GM10266 (cell line): Measurements from ENCODE around the gene POLR2E.

Experiments
- DNase-seq: peaks from one replicate; pipeline ENCODE4 v3.0.0; 2012; ENCODE audit errors: extremely low spot score
- TF ChIP-seq, protein P1 (sequence below): IDR thresholded peaks from 2 replicates; pipeline ENCODE4 v1.5.1; 2012; ENCODE audit warnings: mild to moderate bottlenecking, low read depth; ENCODE audit not compliant: control insufficient read depth, insufficient read depth; ENCODE audit errors: missing control alignments

Gene POLR2E

DNA sequence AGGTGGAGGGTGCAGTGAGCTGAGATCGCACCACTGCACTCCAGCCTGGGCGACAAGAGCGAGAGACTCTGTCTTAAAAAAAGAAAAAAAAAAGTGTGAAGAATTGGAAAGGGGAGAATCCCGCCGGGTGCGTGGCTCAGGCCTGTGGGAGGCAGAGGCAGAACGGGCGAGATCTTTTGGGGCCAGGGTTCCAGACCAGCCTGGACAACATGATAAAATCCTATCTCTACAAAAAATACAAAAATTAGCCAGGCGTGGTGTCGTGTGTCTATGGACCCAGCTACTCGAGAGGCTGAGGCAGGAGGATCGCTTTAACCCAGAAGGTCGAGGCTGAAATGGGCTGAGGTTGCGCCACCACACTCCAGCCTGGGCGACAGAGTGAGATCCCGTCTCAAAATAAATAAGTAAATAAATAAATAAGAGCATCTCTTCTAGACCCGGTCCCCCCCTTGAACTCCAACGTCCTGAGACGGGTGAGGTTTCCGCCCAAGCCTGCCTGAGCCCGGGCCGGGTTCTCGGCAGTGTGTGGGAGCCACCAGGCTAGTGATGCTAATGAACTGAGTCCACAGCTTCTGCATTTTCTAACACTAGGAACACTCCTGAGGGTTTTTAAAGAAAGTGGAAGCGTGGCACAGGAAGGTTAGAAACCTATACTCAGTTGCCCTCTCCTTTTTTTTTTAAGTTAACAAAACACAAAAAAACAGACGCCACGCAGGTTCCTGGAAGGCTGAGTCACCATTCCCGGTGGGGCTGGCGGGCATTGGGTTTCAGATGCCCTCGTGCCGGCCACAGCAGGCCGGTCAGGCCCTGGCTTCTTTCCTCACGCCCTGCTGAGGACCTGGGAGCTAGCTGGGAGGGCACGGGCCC, 30.7 kb upstream of the POLR2E start:
- no peak for DNase-seq
- TF ChIP-seq, protein P1, sequence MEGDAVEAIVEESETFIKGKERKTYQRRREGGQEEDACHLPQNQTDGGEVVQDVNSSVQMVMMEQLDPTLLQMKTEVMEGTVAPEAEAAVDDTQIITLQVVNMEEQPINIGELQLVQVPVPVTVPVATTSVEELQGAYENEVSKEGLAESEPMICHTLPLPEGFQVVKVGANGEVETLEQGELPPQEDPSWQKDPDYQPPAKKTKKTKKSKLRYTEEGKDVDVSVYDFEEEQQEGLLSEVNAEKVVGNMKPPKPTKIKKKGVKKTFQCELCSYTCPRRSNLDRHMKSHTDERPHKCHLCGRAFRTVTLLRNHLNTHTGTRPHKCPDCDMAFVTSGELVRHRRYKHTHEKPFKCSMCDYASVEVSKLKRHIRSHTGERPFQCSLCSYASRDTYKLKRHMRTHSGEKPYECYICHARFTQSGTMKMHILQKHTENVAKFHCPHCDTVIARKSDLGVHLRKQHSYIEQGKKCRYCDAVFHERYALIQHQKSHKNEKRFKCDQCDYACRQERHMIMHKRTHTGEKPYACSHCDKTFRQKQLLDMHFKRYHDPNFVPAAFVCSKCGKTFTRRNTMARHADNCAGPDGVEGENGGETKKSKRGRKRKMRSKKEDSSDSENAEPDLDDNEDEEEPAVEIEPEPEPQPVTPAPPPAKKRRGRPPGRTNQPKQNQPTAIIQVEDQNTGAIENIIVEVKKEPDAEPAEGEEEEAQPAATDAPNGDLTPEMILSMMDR: no peak

DNA sequence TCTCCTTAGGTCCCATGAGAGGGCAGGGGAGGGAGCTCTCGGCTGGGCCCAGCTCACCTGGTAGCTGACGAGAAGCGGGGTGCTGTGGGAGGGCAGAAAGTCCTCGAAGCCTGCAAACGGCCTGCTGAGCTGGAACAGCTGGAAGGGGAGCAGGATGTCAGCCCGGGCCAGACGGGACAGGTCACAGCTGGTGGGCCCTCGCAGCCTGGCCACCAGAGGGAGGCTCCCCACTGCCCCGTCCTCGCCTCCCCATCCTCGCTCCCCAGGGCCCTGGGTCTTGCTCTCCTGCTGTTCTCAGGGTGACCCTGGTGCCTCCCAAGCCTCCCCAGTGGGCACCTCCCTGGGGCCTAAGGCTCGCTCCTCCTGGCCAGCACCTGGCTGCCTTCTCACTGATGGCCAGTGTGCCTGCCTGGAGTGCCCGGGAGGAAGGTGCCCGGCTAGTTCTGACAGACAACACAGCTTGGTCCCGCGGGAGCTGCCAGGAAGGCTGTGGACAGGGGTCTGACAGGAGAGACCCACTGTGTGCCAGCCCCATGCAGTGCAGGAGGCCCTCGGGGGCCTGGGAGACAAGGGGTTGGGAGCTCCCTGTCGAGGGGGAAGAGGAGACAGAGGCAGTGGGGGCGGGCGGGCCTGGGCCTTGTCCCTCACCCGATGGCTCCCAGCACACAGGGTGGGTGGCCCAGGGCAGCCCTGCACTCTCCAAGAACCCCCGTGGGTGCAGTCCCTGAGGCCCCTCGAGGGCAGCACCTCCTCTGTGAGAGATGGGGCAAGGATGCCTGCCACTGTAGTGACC, 28.9 kb upstream of the POLR2E start:
- TF ChIP-seq, protein P1: no peak
- DNase-seq: no peak

DNA sequence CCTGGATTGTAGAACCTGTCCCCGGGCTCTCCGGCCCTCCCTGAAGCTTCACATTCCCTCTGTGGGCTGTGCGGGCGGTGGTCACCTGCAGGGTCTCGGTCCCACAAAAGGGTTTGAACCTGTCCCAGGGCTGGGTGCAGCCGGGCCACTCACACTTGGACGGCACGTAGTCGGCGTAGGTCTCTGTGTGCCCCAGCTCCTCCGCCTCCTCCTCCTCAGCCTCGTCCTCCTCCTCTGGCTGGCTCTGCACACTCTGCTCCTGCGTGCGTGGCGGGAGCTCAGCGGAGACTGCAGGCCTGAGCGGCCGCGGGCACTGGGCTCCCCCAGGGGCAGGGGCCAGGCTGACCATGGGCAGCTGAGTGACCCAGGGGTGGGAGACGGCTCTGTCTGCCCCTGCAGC, 28.2 kb upstream of the POLR2E start:
- no peak for DNase-seq
- TF ChIP-seq, protein P1: no peak

DNA sequence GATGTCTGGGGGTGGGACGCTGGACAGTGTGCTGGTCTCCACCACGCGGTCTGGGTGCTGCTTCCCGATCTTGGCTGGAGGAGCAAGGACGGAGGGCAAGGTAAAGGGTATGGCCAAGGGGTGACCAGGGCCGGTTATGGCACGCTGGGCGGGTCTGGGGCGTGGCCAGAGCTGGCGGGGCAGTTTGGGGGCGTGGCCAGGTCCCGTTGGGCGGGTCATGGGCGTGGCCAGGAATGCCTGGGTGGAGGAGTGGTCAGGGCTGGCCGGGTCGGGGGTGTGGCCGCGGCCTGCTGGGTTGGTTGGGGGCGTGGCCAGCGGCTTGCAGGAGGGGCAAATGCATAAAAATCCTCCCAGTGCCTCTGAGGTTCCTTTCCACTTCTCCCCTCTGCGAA, 27.8 kb upstream of the POLR2E start:
- TF ChIP-seq, protein P1: no peak
- DNase-seq: peak; percentile 94

DNA sequence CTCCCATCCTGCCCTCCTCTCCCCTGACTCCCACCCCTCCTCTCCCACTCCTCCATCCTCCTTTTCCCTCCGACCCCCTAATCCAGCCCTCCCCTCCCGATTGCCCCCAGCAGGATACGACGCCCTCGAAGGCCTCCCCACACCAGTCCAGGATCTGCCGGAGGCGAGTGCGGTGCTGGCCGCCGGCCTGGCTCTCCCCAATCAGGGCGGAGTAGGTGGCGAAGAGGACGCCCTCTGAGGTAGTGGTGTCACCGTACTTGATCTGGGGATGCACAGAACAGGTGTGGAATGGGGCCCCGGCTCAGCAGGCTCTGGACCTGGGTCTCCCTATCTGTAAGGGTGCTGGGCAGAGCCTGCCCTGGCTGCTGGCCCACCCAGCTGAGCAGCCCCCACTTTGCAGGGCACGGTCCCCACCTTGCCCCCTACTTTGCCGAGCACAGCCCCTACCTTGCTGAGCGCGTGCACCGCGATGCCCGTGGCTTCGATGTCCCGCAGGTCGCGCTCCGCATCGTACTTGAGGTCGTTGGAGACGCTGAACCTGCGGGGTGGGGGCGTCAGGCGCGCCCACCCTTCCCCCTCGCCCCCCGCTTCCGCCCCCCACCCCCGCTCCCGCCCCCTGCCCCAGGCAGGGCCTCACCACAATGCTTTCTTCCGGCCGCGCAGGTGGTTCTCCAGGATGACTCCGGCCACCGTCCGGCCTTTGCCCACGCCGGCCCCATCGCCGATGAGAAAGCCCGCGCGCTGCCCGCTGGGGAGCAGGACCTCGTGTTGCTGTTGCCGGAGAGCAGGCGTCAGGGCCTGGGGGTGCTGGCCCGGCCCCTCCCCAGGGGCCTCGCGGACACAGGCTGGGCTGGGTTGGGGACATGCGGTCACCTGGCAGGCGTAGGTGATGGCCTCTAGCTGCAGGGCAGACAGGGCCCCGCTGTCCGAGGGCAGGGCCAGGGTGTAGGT, 27.1 kb upstream of the POLR2E start:
- DNase-seq: no peak
- TF ChIP-seq, protein P1: no peak

DNA sequence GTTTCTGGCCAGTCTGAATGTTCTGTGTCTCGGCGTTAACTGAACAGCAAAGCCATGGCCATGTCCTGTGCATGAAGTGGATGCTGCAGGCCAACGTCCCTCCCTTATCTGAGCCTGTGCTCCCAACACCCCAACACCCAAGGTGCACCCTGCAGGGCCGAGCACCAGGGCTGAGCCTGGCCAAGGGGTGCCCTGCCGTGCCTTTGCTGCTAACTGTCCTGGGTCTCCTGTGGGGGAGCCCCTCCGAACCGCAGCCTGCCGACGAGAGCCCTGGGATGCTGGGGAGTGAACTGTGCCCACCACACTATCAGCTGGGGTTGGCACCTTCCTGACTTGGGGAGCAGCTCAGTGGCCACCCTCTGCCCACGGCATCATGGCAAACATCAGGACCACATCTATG, 26.2 kb upstream of the POLR2E start:
- DNase-seq: no peak
- TF ChIP-seq, protein P1: no peak
